Kidney (tissue), 14 donors: ENCODE results near the gene CCDC88C. TPM values are rescaled to one million over a fixed set of nuclear protein-coding genes. Genes with fewer than 3 reads are reported as not detected.
A peak's percentile ranks its signal among the peaks of the same experiment; 100 is the strongest.

Source experiments
- DNase-seq, 5 donors: peaks; one replicate each; pipeline ENCODE4 v3.0.0-alpha.2; 2013 to 2020
- FAIRE-seq: peaks from 2 replicates; lab custom pipeline; 2012; peaks lifted over from hg19 to GRCh38; lab: Jason Lieb, UNC
- H3K27ac ChIP-seq, 2 donors: one replicate each; pipeline ENCODE4 v1.7.0; 2013; ENCODE audit warnings: low read depth in 2 of 2, low read length in 2 of 2, inconsistent platforms in 1 of 2
- H3K27me3 ChIP-seq: one replicate; pipeline ENCODE4 v1.7.1; 2013; ENCODE audit warnings: low read length, inconsistent platforms; ENCODE audit not compliant: control insufficient read depth, insufficient read depth
- H3K36me3 ChIP-seq, 3 donors: one replicate each; pipeline versions ENCODE4 v1.7.0 to v1.7.1; 2013; ENCODE audit warnings: low read length in 3 of 3, control low read depth in 1 of 3, inconsistent platforms in 1 of 3; ENCODE audit not compliant: insufficient read depth in 3 of 3, control insufficient read depth in 2 of 3
- H3K4me1 ChIP-seq, 3 donors: one replicate each; pipeline versions ENCODE4 v1.7.0 to v1.7.1; 2013; ENCODE audit warnings: low read length in 3 of 3, inconsistent platforms in 1 of 3, low read depth in 1 of 3; ENCODE audit not compliant: control insufficient read depth in 2 of 3, insufficient read depth in 2 of 3
- H3K4me3 ChIP-seq, 3 donors: one replicate each; pipeline versions ENCODE4 v1.7.0 to v1.8.1; 2013; ENCODE audit warnings: low read length in 3 of 3, control low read depth in 1 of 3, inconsistent platforms in 1 of 3
- H3K9ac ChIP-seq, 3 donors: one replicate each; pipeline versions ENCODE4 v1.7.0 to v1.7.1; 2013; ENCODE audit warnings: low read length in 3 of 3, control low read depth in 1 of 3, inconsistent platforms in 1 of 3
- H3K9me3 ChIP-seq, 3 donors: one replicate each; pipeline versions ENCODE4 v1.7.0 to v1.7.1; 2013; ENCODE audit warnings: low read length in 3 of 3, control low read depth in 1 of 3, inconsistent platforms in 1 of 3; ENCODE audit not compliant: control insufficient read depth in 2 of 3, insufficient read depth in 1 of 3
- intact Hi-C: fragments of 100-400 bp; cut with DNase I; formaldehyde crosslinking; loops from one replicate; pipeline ENCODE4 v1.11.1; 2022
- polyA plus RNA-seq: library from polyadenylated mRNA; stranded (reverse); fragments of 350-450 nt; fragmentation: Illumina TruSeq; extraction: RNeasy Lipid Tissue Mini Kit (QIAGEN cat#74804); gene quantifications from one replicate; pipeline ENCODE4 v1.2.3, GENCODE V29; 2014; ENCODE audit warnings: low read depth, low replicate concordance; ENCODE audit not compliant: insufficient read depth
- total RNA-seq: library from RNA; stranded (reverse); fragmentation: NEBNext Ultra II Directional; extraction: Animal tissue kit (Norgen Biotek cat#: 25700); gene quantifications from one replicate; pipeline ENCODE4 v1.2.1, GENCODE V29; 2021
- TF ChIP-seq, protein P1 (sequence below): IDR thresholded peaks from 3 replicates; pipeline ENCODE4 v1.5.1; 2012; ENCODE audit warnings: mild to moderate bottlenecking, moderate library complexity, borderline replicate concordance; ENCODE audit not compliant: insufficient read depth; ENCODE audit errors: extremely low read depth
- donor health status: control.
- donor health status: control.
- donor health status: control.
- donor health status: control.
- donor health status: control.
- donor health status: DM: yes; HTN: yes; CAD: no.
- donor health status: Normal renal cell carcinoma (clear cell type).

CCDC88C gene
- total and polyA plus RNA-seq, 2 donors from 2014 or later, result 6.6 to 32.8 TPM

- no peak overlapping the region for H3K4me3 ChIP-seq
- FAIRE-seq (no peak), DNase-seq (no peak)
- intact Hi-C loops, result no loop called here
- H3K4me1 ChIP-seq, result peaks cover 0 to 9% (median 0%) of the 10 kb centered on the region in 3 donors
- TF ChIP-seq, protein P1, sequence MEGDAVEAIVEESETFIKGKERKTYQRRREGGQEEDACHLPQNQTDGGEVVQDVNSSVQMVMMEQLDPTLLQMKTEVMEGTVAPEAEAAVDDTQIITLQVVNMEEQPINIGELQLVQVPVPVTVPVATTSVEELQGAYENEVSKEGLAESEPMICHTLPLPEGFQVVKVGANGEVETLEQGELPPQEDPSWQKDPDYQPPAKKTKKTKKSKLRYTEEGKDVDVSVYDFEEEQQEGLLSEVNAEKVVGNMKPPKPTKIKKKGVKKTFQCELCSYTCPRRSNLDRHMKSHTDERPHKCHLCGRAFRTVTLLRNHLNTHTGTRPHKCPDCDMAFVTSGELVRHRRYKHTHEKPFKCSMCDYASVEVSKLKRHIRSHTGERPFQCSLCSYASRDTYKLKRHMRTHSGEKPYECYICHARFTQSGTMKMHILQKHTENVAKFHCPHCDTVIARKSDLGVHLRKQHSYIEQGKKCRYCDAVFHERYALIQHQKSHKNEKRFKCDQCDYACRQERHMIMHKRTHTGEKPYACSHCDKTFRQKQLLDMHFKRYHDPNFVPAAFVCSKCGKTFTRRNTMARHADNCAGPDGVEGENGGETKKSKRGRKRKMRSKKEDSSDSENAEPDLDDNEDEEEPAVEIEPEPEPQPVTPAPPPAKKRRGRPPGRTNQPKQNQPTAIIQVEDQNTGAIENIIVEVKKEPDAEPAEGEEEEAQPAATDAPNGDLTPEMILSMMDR, result no peak
- no peaks in the 10 kb centered on the region for H3K36me3 ChIP-seq
- H3K9me3 ChIP-seq, result no peaks in the 10 kb centered on the region
- no peak overlapping the region for H3K27ac ChIP-seq
- no peaks in the 10 kb centered on the region for H3K27me3 ChIP-seq
- H3K9ac ChIP-seq, result no peak overlapping the region
These were observed 35.6 kb downstream of the CCDC88C start for GRCh38 chr14:91381801-91382670.

GRCh38 chr14:91380610-91381371 is 36.8 kb downstream of the CCDC88C start:
- FAIRE-seq (no peak), DNase-seq (peak in 2 of 5 donors; percentile 73 to 89)
- no peaks in the 10 kb centered on the region for H3K27me3 ChIP-seq
- intact Hi-C loops, result no loop called here
- H3K27ac ChIP-seq, result no peak overlapping the region
- peaks cover 0 to 9% (median 0%) of the 10 kb centered on the region in 3 donors for H3K4me1 ChIP-seq
- TF ChIP-seq, protein P1, result no peak
- H3K4me3 ChIP-seq, result no peak overlapping the region
- no peak overlapping the region for H3K9ac ChIP-seq
- H3K9me3 ChIP-seq, result no peaks in the 10 kb centered on the region
- H3K36me3 ChIP-seq, result no peaks in the 10 kb centered on the region

DNA sequence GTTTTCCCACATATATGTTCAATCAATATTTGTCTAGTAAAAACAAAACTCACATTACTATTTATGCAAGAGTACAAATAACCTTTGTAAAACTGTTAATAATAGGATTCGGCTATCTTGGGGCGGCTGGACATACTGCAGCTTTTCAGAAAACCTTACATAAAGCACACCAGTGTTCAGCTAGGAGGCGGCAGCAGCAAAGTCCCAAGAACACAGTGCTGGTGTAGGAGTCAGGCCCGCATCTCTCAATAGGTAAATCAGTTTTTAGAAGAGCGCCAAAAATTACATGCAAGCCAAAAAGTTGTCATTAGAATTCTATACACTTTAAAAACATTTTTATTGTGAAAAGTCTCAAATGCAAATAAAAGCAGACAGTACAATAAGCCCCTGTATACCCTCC is 37.5 kb downstream of the CCDC88C start:
- peaks cover 0 to 9% (median 0%) of the 10 kb centered on the region in 3 donors for H3K4me1 ChIP-seq
- FAIRE-seq, result no peak

More for the DNA sequence above, 37.5 kb downstream of the CCDC88C start:
- Histone ChIP-seq H3K27me3 (no peaks in the 10 kb centered on the region), H3K27ac (no peak overlapping the region), H3K9ac (no peak overlapping the region), H3K36me3 (no peaks in the 10 kb centered on the region), H3K4me3 (no peak overlapping the region), H3K9me3 (no peaks in the 10 kb centered on the region)
- intact Hi-C loops, result no loop called here
- TF ChIP-seq, protein P1, result no peak
- DNase-seq, result no peak
